NCI-H526 treated with DMSO at 0.1 percent for 48 hours (cell line): Measurements from ENCODE around the gene SRGAP1.
"Not testable (repeated sequence)": the region's sequence is repeated elsewhere in the genome, so short reads cannot be mapped to it uniquely, and the experiment has no call there.

Experiments used
- DNase-seq: peaks from one replicate; lab custom pipeline; 2025; lab: John Stamatoyannopoulos, UW

The SRGAP1 gene

DNA sequence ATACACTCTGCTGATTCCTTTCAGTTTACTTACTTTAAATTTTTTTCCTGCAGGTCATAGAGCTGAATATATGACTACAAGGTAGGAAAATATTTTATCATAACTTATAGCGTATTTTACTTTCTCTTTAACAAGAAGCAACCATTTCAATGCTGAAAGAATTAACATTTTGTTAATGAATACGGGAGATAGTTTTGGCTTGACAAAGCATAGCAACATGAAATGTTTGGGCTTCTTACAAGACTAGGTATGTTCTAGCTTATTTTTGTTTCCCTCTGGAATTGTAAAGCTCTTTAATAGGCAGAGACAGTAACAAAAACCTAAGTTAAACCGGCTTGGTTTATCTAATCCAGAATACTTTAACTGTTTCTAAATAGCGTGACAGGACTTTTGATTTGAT lies 242.4 kb downstream of the SRGAP1 start:
- DNase-seq = no peak

GRCh38 chr12:64087761-64088160 lies 243.3 kb downstream of the SRGAP1 start:
- DNase-seq = no peak

GRCh38 chr12:64088431-64089349 lies 244.2 kb downstream of the SRGAP1 start:
- no peak for DNase-seq

- DNase-seq = no peak
Measured at GRCh38 chr12:64090047-64090446, 245.5 kb downstream of the SRGAP1 start.

- DNase-seq = no peak
Measured at GRCh38 chr12:64091186-64091585, 246.7 kb downstream of the SRGAP1 start.

- no peak for DNase-seq
Measured at GRCh38 chr12:64092507-64093196, 248.2 kb downstream of the SRGAP1 start.

- DNase-seq = no peak
Measured at GRCh38 chr12:64093689-64094088, 249.2 kb downstream of the SRGAP1 start.

- no peak for DNase-seq
Measured at GRCh38 chr12:64097366-64098105, 253.0 kb downstream of the SRGAP1 start.

DNA sequence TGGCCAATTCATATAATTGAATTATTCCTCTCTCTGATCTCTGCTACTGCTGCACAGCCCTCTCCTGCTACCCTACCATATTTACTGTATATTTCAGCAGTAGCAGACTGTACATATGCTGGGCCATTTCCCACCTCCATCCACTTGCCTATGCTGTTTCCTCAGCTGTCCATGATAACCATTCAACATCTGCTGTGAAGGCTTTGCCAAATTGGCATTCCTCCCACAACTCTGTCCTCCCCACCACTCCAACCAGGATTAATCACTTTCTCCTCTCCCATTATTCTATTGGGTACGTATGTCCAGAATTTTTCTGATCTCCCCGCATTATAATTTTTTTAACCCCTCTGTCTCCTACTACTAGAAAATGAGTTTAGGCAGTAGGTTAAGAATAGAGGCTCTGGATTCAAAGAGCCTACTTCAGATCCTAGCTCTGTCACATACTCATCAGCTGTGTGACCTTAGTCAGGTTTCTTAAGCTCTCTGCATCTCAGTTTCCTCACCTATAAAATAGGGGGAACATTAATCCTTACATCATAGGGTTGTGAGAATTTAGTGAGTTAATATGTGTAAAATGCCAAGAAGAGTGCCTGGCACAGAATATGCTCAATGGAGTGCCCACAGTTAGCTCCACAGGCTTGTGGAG lies 254.3 kb downstream of the SRGAP1 start:
- DNase-seq = no peak

GRCh38 chr12:64099397-64099796 lies 254.9 kb downstream of the SRGAP1 start:
- DNase-seq = no peak

DNA sequence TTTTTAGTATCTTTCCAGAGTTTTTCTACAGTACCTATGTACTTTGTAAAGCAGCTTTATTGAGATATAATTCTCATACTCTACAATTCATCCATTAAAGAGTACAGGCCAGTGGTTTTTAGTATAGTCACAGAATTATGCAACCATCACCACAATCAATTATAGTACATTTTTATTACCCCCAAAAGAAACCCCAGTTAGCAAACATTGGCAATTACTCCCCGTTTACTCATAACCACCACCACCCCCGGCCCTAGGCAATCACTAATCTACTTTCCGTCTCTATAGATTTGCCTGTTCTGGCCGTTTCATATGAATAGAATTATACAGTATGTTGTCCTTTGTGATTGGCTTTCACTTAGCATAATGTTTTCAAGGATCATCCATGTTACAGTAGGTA lies 257.8 kb downstream of the SRGAP1 start:
- DNase-seq = no peak

- no peak for DNase-seq
Measured at GRCh38 chr12:64103825-64104740, 259.6 kb downstream of the SRGAP1 start.

- DNase-seq = no peak
Measured at GRCh38 chr12:64105026-64105425, 260.5 kb downstream of the SRGAP1 start.

GRCh38 chr12:64107776-64108175 lies 263.3 kb downstream of the SRGAP1 start:
- no peak for DNase-seq

DNA sequence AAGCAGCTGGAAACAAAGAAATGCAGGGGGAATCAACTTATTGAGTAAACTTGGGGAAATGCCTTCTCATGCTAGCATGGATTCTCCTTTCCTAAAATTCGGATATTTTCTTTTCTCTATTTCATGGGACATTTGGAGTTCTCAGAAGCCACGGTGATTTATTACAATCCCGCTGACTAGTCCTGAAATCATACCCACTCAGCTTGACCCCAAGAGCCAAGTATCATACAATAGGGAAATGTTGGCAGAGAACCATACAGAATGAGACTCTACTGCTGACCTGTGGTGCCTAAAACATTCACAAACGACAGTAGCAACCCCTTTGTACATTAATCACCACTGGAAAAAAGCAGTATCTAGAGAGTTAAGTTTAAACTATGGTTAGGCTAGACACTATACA lies 265.2 kb downstream of the SRGAP1 start:
- no peak for DNase-seq

GRCh38 chr12:64110864-64111263 lies 266.4 kb downstream of the SRGAP1 start:
- no peak for DNase-seq

DNA sequence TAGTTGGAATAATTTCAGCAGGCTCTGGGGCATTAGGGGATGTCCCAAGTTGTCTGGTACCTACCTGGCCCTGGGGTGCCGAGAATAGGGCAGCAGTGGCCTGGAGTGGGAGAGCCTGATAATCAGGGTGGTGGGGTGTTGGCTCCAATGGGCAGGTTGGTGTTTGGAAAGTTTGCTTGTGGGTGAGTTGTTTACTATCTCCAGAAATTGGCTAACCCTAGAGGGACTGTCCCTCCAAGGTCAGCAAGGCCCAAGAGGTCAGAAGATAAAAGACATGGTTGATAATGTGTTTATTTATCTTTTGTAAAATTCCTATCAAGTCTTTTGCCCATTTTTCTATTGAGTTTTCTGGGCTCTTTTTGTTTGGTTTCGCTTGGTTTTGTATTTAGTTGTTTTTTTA lies 272.5 kb downstream of the SRGAP1 start:
- no peak for DNase-seq

GRCh38 chr12:64120568-64120967 lies 276.1 kb downstream of the SRGAP1 start:
- DNase-seq = no peak

DNA sequence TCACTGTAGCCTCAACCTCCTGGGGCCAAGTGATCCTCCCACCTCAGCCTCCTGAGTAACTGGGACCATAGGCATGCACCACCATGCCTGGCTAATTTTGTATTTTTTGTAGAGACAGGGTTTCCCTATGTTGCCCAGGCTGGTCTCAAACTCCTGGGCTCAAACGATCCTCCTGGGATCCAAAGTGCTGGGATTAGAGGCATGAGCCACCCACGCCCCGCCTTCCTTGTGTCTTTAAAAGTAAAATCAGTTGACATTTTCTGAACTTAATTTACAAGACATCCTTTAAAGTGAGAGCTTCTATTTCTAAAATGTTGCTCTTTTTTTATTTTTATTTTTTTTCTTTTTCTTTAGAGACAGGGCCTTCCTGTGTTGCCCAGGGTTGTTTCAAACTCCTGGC lies 276.6 kb downstream of the SRGAP1 start:
- not testable (repeated sequence) for DNase-seq

- no peak for DNase-seq
Measured at GRCh38 chr12:64122154-64122553, 277.7 kb downstream of the SRGAP1 start.

GRCh38 chr12:64122995-64123394 lies 278.5 kb downstream of the SRGAP1 start:
- no peak for DNase-seq
